ENCODE measurements around the gene CDH23.

DNA sequence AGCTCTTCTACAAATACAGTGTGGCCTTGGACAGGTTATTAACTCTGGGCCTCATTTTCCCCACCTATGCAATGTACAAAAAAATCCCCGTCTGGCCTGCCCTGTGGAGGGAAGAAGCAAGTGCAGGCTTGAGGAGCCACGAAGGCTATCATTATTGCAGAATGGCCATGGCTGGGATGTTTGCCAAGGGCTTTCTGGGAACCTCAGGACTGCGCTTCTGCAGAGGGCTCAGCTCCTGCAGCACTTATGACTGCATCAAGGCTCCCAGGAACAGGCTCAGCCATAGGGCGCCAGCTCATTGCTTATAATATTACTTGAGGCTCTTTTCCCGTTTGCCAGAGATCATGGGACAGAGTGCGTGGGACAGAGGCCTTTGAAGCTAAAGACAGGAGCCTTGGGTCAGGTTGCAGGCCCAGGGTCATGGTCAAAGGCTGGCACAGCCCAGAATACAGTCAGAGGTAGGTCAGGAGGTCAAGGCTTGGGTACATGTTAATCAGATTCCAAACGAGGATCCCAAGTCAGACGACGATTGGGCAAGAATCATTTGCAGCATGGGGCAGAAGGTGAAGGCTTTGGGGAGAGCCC lies 343.4 kb downstream of the CDH23 start:
- TF ChIP-seq, protein P1, sequence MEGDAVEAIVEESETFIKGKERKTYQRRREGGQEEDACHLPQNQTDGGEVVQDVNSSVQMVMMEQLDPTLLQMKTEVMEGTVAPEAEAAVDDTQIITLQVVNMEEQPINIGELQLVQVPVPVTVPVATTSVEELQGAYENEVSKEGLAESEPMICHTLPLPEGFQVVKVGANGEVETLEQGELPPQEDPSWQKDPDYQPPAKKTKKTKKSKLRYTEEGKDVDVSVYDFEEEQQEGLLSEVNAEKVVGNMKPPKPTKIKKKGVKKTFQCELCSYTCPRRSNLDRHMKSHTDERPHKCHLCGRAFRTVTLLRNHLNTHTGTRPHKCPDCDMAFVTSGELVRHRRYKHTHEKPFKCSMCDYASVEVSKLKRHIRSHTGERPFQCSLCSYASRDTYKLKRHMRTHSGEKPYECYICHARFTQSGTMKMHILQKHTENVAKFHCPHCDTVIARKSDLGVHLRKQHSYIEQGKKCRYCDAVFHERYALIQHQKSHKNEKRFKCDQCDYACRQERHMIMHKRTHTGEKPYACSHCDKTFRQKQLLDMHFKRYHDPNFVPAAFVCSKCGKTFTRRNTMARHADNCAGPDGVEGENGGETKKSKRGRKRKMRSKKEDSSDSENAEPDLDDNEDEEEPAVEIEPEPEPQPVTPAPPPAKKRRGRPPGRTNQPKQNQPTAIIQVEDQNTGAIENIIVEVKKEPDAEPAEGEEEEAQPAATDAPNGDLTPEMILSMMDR (IDR thresholded peaks at IDR 0.05) = no peak
- TF ChIP-seq ZFX (IDR thresholded peaks at IDR 0.05; ENCODE audit: borderline replicate concordance) = no peak

All from 22Rv1 (cell line).